AG10803 (cell line): ENCODE data around the gene ACOT7.

Experiments used
- DNase-seq: peaks from one replicate; pipeline ENCODE4 v3.0.0; 2010; ENCODE audit warnings: low read depth
- H3K4me3 ChIP-seq: 2 replicates; pipeline ENCODE4 v1.5.1; 2011; ENCODE audit warnings: mild to moderate bottlenecking, low read length, control low read depth
- TF ChIP-seq, protein P1 (sequence below): conservative IDR thresholded peaks from 2 replicates; pipeline ENCODE4 v1.5.1; 2011; ENCODE audit warnings: mild to moderate bottlenecking, low read length, control low read depth, inconsistent platforms

ACOT7 gene

DNA sequence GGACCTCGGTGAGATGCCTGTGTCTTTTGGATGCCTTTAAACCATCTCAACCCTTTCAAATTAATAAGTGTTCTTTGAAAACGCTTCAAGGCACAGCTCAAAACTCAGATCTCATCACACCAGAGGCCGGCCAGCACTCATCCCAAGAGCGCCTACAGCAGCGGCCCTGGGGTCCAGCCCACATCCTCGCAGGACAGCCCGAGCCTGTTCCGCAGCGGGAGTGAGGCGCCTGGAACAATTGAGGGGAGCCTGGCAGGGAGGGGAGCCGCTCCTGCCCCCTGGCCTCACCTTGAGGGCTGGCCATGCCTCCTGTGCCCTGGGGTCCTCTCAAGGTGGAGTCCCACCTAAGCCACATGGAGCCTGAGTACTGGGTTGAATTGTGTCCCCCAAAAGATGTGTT lies 37.9 kb downstream of the ACOT7 start:
- TF ChIP-seq, protein P1, sequence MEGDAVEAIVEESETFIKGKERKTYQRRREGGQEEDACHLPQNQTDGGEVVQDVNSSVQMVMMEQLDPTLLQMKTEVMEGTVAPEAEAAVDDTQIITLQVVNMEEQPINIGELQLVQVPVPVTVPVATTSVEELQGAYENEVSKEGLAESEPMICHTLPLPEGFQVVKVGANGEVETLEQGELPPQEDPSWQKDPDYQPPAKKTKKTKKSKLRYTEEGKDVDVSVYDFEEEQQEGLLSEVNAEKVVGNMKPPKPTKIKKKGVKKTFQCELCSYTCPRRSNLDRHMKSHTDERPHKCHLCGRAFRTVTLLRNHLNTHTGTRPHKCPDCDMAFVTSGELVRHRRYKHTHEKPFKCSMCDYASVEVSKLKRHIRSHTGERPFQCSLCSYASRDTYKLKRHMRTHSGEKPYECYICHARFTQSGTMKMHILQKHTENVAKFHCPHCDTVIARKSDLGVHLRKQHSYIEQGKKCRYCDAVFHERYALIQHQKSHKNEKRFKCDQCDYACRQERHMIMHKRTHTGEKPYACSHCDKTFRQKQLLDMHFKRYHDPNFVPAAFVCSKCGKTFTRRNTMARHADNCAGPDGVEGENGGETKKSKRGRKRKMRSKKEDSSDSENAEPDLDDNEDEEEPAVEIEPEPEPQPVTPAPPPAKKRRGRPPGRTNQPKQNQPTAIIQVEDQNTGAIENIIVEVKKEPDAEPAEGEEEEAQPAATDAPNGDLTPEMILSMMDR, result no peak
- H3K4me3 ChIP-seq, result no peak overlapping the region
- DNase-seq, result no peak

DNA sequence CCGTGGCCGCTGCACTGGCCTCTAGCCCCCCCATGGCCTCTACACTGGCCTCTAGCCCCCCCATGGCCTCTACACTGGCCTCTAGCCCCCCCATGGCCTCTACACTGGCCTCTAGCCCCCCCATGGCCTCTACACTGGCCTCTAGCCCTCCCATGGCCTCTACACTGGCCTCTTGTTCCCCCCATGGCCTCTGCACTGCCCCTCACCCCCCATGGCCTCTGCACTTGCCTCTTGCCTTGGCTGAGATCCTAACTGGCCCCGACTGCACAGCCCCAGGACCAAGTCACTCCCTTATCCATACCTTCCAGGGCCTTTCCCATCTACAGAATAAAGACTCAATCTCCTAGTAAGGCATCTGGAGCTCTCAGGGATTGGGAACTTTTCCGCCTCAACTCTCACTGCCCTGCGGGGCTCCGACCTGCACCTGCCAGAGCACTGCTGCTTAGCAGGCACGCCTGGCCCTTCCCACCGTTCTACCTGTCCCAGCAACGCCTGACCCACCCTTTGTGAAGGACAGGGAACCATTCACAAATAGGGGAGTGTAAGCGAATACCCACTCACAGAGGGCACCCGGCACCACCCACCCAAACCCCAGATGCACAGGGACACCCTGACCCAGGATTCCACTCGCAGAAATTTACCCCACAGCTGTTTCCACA lies 38.8 kb downstream of the ACOT7 start:
- TF ChIP-seq, protein P1, result no peak
- no peak for DNase-seq
- H3K4me3 ChIP-seq, result no peak overlapping the region

DNA sequence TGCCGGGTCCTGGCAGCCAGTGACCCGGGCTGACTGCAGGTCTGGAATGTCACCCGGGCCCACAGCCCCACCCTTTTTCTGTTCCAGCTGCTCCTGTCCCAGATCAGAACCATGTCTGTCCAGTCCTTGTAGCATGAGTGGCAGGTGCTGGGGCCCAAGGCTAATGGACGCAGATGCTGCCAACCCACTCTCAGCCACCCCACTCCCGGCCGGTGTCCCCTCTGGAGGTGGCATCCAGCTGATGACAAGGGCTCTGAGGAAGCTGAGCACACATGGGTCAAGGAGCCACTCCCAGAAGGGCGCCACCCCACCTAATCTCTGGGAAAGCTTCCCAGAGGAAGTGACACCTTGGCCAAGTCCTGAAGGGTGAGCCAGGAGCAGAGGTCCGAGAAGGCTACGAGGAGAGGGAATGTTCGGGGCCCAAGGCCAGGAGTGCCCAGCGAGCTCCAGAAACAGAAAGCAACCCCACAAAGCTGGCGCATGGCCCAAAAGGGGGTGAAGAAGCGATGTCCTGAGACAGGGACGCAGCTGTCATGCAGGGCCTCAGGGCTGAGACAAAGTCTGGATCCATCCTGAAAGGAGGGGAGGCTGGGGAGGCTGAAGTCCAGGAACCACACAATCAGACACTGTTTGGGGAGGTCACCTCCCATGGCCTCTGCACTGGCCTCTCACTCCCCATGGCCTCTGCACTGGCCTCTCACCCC lies 39.5 kb downstream of the ACOT7 start:
- DNase-seq, result no peak
- no peak overlapping the region for H3K4me3 ChIP-seq
- TF ChIP-seq, protein P1, result no peak

DNA sequence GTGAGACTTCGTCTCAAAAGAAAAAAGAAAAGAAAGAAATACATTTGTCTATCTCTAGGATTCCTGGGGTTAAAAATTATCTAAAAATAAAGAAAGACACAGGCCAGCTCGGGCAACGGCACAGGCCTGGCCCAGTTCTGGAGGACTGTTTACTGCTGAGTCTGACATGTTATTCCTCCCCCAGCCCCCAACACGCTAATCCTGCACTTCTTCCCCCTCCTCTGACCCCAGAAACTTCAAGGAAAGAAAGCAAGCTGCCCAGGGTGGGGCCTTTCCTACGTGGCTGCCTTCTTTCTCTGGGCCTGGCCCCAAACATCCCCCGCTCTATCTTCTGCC lies 40.0 kb downstream of the ACOT7 start:
- no peak overlapping the region for H3K4me3 ChIP-seq
- TF ChIP-seq, protein P1, result no peak
- no peak for DNase-seq

DNA sequence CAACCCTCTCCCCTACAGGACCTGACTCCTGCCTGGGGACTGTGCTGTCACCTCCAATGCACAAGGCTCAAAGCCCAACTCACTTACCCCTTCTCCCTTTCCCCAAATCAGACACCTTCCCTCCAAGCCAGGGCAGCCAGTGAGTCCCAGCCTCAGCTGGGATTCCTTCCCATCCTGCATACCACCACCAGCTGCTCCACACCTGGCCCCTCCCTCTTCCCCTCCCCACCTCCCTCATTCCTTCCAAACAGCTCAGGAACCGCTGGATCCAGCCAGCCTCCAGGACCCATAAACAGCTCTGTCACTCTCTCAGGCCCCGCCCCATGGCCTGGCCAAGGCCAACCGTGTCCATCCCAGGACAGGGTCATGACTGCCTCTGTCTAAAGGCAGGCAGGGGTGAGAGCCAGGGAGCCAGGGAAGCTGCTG lies 41.4 kb downstream of the ACOT7 start:
- TF ChIP-seq, protein P1, result no peak
- DNase-seq, result no peak
- no peak overlapping the region for H3K4me3 ChIP-seq

DNA sequence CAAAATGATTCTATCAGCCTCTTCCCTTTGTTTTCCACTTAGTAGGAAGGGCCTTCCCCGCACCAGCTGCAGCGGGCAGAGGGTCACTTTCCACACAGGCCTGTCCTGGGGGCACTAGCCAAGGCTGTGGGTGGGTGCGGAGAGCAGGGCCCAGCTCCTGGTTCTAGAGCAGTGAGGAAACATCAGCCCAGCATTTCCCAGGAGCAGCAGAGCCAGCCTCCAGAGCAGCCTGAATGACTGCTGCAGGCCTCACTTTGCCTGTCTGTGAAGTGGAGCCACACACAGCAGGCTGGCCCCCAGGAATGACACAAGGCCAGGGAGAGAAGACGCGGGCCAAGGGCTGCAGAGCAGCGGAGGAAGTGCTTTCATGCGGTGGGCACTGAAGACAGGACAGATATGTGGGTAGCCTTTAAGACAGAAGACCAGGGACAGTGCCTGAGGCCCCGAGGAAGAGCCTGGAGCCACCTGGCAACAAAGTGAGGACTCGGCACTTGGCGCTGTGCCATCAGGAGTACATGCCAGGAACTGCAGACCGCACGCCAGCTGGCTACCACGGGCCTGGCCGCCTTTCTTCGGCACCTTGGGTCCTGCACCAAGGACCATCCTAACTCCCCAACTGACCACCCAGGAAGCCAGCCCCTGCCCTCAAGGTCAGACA lies 42.0 kb downstream of the ACOT7 start:
- H3K4me3 ChIP-seq, result no peak overlapping the region
- TF ChIP-seq, protein P1, result no peak
- DNase-seq, result no peak
